Mesenchymal stem cell (in vitro differentiated cells and primary cell): ENCODE data around the gene UGT2A3.

ENCODE experiments used
- DNase-seq: peaks from one replicate; pipeline ENCODE4 v3.0.0-alpha.2; 2013
- H2AFZ ChIP-seq: one replicate; pipeline ENCODE4 v1.6.1; 2013; ENCODE audit warnings: low read depth, mild to moderate bottlenecking, control low read depth, inconsistent platforms, low read length, moderate library complexity
- H2AK5ac ChIP-seq: 2 replicates; pipeline ENCODE4 v1.6.1; 2013; ENCODE audit warnings: low read length, moderate library complexity, mild to moderate bottlenecking, inconsistent platforms; ENCODE audit not compliant: severe bottlenecking
- H2BK120ac ChIP-seq: one replicate; pipeline ENCODE4 v1.6.1; 2013; ENCODE audit warnings: low read depth, mild to moderate bottlenecking, inconsistent platforms, low read length, moderate library complexity
- H2BK12ac ChIP-seq, 2 experiments: one replicate each; pipeline ENCODE4 v1.6.1; 2013; ENCODE audit warnings: inconsistent platforms in 2 of 2, low read length in 2 of 2, mild to moderate bottlenecking in 2 of 2, moderate library complexity in 2 of 2, control low read depth in 1 of 2
- H2BK15ac ChIP-seq: one replicate; pipeline ENCODE4 v1.6.1; 2013; ENCODE audit warnings: mild to moderate bottlenecking, low read depth, inconsistent platforms; ENCODE audit not compliant: poor library complexity, severe bottlenecking
- H2BK5ac ChIP-seq: 2 replicates; pipeline ENCODE4 v1.6.1; 2013; ENCODE audit warnings: low read depth, mild to moderate bottlenecking, low read length, control low read depth, inconsistent platforms; ENCODE audit not compliant: poor library complexity, severe bottlenecking
- H3K14ac ChIP-seq, 2 experiments: one replicate each; pipeline ENCODE4 v1.6.1; 2013; ENCODE audit warnings: inconsistent platforms in 2 of 2, low read length in 2 of 2, control low read depth in 1 of 2, mild to moderate bottlenecking in 1 of 2, moderate library complexity in 1 of 2
- H3K18ac ChIP-seq, 2 experiments: one replicate each; pipeline ENCODE4 v1.6.1; 2013; ENCODE audit warnings: inconsistent platforms in 2 of 2, low read length in 2 of 2, control low read depth in 1 of 2, low read depth in 1 of 2, mild to moderate bottlenecking in 1 of 2
- H3K23ac ChIP-seq, 2 experiments: one replicate each; pipeline ENCODE4 v1.6.1; 2013; ENCODE audit warnings: inconsistent platforms in 2 of 2, low read length in 2 of 2, mild to moderate bottlenecking in 2 of 2, moderate library complexity in 2 of 2, control low read depth in 1 of 2
- H3K27ac ChIP-seq: 2 replicates; pipeline ENCODE4 v1.5.1; 2013; ENCODE audit warnings: mild to moderate bottlenecking, moderate library complexity, low read length, control low read depth, inconsistent platforms; ENCODE audit not compliant: poor library complexity, severe bottlenecking
- H3K27me3 ChIP-seq, 2 experiments: 2 replicates each; pipeline versions ENCODE4 v1.6.1 to v1.7.0; 2013; ENCODE audit warnings: low read length in 2 of 2, mild to moderate bottlenecking in 2 of 2, moderate library complexity in 2 of 2, control low read depth in 1 of 2, inconsistent platforms in 1 of 2; ENCODE audit not compliant: control insufficient read depth in 1 of 2, insufficient read depth in 1 of 2
- H3K36me3 ChIP-seq, 2 experiments: 2 replicates each; pipeline versions ENCODE4 v1.6.1 to v1.7.0; 2013; ENCODE audit warnings: low read length in 2 of 2, control low read depth in 1 of 2, inconsistent platforms in 1 of 2, low read depth in 1 of 2, mild to moderate bottlenecking in 1 of 2; ENCODE audit not compliant: insufficient read depth in 2 of 2, control insufficient read depth in 1 of 2
- H3K4ac ChIP-seq, 2 experiments: one replicate each; pipeline ENCODE4 v1.6.1; 2013; ENCODE audit warnings: inconsistent platforms in 2 of 2, low read length in 2 of 2, mild to moderate bottlenecking in 2 of 2, moderate library complexity in 2 of 2, control low read depth in 1 of 2, low read depth in 1 of 2
- H3K4me1 ChIP-seq: 2 replicates; pipeline ENCODE4 v1.6.1; 2013; ENCODE audit warnings: low read depth, low read length, control low read depth; ENCODE audit not compliant: control insufficient read depth, insufficient read depth
- H3K4me2 ChIP-seq: 2 replicates; pipeline ENCODE4 v1.6.1; 2013; ENCODE audit warnings: low read length, mild to moderate bottlenecking, inconsistent platforms; ENCODE audit not compliant: poor library complexity, severe bottlenecking
- H3K4me3 ChIP-seq, 2 experiments: 2 replicates each; pipeline versions ENCODE4 v1.5.1 to v1.7.0; 2013; ENCODE audit warnings: low read length in 2 of 2, mild to moderate bottlenecking in 2 of 2, control low read depth in 1 of 2, low read depth in 1 of 2; ENCODE audit not compliant: insufficient read depth in 1 of 2
- H3K79me1 ChIP-seq: replicated peaks from 2 replicates; pipeline ENCODE4 v1.6.1; 2013; ENCODE audit warnings: mild to moderate bottlenecking, control low read depth, low read length, inconsistent platforms; ENCODE audit not compliant: poor library complexity, severe bottlenecking
- H3K9ac ChIP-seq: 2 replicates; pipeline ENCODE4 v1.7.0; 2013; ENCODE audit warnings: mild to moderate bottlenecking, low read length, moderate library complexity
- H3K9me3 ChIP-seq: 2 replicates; pipeline ENCODE4 v1.7.0; 2013; ENCODE audit warnings: mild to moderate bottlenecking, low read length; ENCODE audit not compliant: control insufficient read depth
- H4K8ac ChIP-seq: one replicate; pipeline ENCODE4 v1.6.1; 2013; ENCODE audit warnings: inconsistent platforms, mild to moderate bottlenecking, low read length, moderate library complexity
- H4K91ac ChIP-seq: one replicate; pipeline ENCODE4 v1.6.1; 2013; ENCODE audit warnings: mild to moderate bottlenecking, low read length, inconsistent platforms
- WGBS: methylation state at CpG from one replicate; pipeline ENCODE4 v1.1.7; 2013; ENCODE audit warnings: mixed read lengths; 5-methylcytosine and 5-hydroxymethylcytosine counted together

UGT2A3 gene

DNA sequence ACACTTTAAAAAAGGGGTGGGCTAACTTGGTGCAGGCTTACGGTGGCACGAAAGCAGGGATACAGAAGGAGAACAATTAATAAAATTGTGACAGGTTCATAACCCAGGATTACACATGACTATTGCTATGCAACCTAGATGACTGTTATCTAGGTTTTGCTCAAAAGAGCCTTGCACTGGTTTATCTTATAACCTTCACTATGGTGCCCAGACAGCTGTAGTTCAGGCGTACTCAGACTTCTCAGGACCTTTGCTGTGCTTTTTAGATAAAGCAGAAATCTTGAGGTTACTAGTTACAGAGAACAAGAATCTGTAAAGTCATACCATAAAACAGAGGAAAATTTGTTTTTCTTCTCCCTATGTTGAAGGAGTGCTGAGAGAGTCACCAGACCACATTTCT is 44.4 kb downstream of the UGT2A3 start:
- no peak overlapping the region for H3K4me3 ChIP-seq
- H2BK5ac ChIP-seq = no peak overlapping the region
- no peak overlapping the region for H3K9ac ChIP-seq
- H2AFZ ChIP-seq = no peak overlapping the region
- H4K91ac ChIP-seq = no peak overlapping the region
- no peaks in the 10 kb centered on the region for H3K27me3 ChIP-seq
- H3K4me1 ChIP-seq = peaks cover 13% of the 10 kb centered on the region
- H2BK15ac ChIP-seq = no peak overlapping the region
- H4K8ac ChIP-seq = no peak overlapping the region
- H2AK5ac ChIP-seq = peak overlapping the region; percentile 79
- DNase-seq = no peak
- no peak overlapping the region for H3K4me2 ChIP-seq
- H3K23ac ChIP-seq = no peak overlapping the region
- no peaks in the 10 kb centered on the region for H3K36me3 ChIP-seq
- H3K18ac ChIP-seq = no peak overlapping the region
- WGBS = 80% methylated on average over 1 of the region's 3 CpGs
- H3K14ac ChIP-seq = no peak overlapping the region
- H3K4ac ChIP-seq = no peak overlapping the region
- H3K27ac ChIP-seq = peak overlapping the region; percentile 25
- H3K79me1 ChIP-seq = peaks cover 4% of the 10 kb centered on the region
- H3K9me3 ChIP-seq = no peaks in the 10 kb centered on the region
- no peak overlapping the region for H2BK120ac ChIP-seq
- no peak overlapping the region for H2BK12ac ChIP-seq

DNA sequence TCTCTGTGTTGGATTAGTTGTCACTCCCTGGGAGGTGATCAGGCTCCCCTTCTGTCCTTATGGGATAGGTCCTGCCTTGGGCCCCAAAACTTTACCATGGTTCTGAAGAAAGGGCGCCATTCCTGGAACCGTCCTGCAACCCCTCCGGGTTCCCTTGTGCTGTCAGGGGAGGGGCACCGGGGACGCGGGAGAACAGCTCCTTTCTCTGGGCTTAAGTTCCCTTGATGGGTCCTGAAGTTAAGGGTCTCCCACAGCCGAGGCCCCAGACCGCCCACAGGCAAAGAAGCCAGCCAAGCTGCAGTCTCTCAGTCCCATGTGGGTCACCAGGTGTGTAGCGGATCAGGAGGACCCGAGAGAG is 44.8 kb downstream of the UGT2A3 start:
- 90% methylated on average over 8 of the region's 10 CpGs for WGBS
- no peak for DNase-seq

DNA sequence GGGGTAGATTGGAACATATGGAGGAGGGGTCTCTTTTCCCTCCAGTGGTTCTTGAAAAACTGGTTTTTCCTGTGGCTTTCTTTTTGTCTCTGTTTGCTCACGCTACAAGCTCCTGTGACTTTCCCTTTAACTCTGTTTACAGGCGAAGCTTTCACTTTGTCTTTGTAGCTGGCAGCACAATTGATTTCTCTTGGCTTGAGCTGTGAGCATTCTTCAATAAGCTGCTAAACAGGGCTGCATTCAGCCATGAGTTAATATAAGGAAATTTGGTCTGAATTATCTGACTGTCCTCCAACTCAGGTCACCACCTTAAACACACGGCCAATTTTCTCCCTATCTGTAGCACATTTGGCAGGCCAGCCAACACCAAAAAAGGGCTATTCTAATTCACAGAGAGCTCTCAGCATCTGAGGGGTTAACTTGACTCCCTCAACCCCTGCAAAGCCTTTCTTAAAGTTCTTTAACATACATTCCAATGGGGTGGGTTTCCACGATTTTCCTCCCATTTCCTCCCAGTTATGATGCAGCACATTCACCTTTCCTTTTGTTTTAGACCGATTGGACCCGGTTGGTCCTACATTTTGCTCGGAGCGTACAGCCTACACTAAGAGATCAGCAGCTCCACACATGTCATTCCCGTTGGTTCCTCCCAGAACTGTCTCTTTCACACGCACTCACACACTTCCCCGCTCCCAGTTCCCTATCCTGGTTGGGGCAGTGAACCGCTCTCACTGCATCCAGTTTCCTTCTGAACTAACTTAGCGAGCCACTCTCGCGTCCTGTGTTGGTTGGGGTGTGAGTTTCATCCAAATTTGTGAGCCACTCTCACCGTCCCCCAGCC is 45.4 kb downstream of the UGT2A3 start:
- 73% methylated on average over 16 of the region's 16 CpGs for WGBS

More for the DNA sequence above, 44.8 kb downstream of the UGT2A3 start:
- H3K36me3 ChIP-seq = no peaks in the 10 kb centered on the region
- H2BK120ac ChIP-seq = no peak overlapping the region
- no peaks in the 10 kb centered on the region for H3K27me3 ChIP-seq
- H3K4me3 ChIP-seq = no peak overlapping the region
- peaks cover 13% of the 10 kb centered on the region for H3K4me1 ChIP-seq
- H4K91ac ChIP-seq = no peak overlapping the region
- H3K23ac ChIP-seq = no peak overlapping the region
- H2AK5ac ChIP-seq = peak overlapping the region; percentile 79
- H2BK15ac ChIP-seq = no peak overlapping the region
- H3K18ac ChIP-seq = no peak overlapping the region
- H3K4ac ChIP-seq = no peak overlapping the region
- H3K79me1 ChIP-seq = peaks cover 4% of the 10 kb centered on the region
- H2BK12ac ChIP-seq = no peak overlapping the region
- H3K9me3 ChIP-seq = no peaks in the 10 kb centered on the region
- no peak overlapping the region for H3K27ac ChIP-seq
- no peak overlapping the region for H3K9ac ChIP-seq
- peak overlapping the region; percentile 61 for H4K8ac ChIP-seq
- H3K4me2 ChIP-seq = no peak overlapping the region
- peak overlapping the region; percentile 71 for H2BK5ac ChIP-seq
- H3K14ac ChIP-seq = no peak overlapping the region
- H2AFZ ChIP-seq = peak overlapping the region; percentile 57

DNA sequence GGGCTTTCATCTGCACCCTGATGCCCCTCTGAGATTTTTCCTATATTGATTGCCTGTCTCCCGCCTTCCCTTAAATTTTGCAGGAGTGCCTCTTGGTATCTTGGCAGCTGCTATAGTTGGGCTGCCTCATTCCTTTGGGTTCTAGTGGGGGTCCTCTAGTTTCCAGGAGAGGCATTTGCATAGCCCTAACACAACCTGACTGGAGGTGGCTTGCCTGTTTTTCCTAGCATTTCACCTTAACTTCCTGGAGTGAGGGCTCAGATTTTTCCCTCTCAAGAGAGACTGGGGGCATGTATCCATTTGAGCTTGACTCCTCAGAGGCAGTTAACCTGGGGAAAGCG is 46.0 kb downstream of the UGT2A3 start:
- Histone ChIP-seq H3K23ac (no peak overlapping the region), H3K4me1 (peaks cover 13% of the 10 kb centered on the region), H3K27me3 (no peaks in the 10 kb centered on the region), H3K27ac (no peak overlapping the region), H2BK120ac (no peak overlapping the region), H3K79me1 (peaks cover 4% of the 10 kb centered on the region), H2AFZ (peak overlapping the region; percentile 30), H3K9me3 (no peaks in the 10 kb centered on the region), H4K8ac (no peak overlapping the region), H2BK15ac (no peak overlapping the region), H2BK5ac (no peak overlapping the region), H3K36me3 (no peaks in the 10 kb centered on the region), H2AK5ac (peak overlapping the region; percentile 27), H3K9ac (no peak overlapping the region), H3K4me2 (no peak overlapping the region), H4K91ac (no peak overlapping the region), H3K4ac (peak overlapping the region in 1 of 2 experiments; percentile 50), H2BK12ac (no peak overlapping the region), H3K18ac (no peak overlapping the region), H3K14ac (no peak overlapping the region), H3K4me3 (peak overlapping the region in 1 of 2 experiments; percentile 70)
- WGBS = 81% methylated on average over 2 of the region's 2 CpGs
- no peak for DNase-seq

More for the DNA sequence above, 45.4 kb downstream of the UGT2A3 start:
- Histone ChIP-seq H3K9ac (no peak overlapping the region), H3K9me3 (no peaks in the 10 kb centered on the region), H3K23ac (no peak overlapping the region), H3K4ac (peak overlapping the region in 1 of 2 experiments; percentile 50), H3K18ac (peak overlapping the region in 1 of 2 experiments; percentile 66), H2BK5ac (peak overlapping the region; percentile 71), H3K27ac (no peak overlapping the region), H3K36me3 (no peaks in the 10 kb centered on the region), H3K4me3 (peak overlapping the region in 1 of 2 experiments; percentile 70), H3K14ac (peak overlapping the region in 1 of 2 experiments; percentile 48), H2BK15ac (no peak overlapping the region), H3K27me3 (no peaks in the 10 kb centered on the region), H2BK12ac (no peak overlapping the region), H3K4me2 (no peak overlapping the region), H4K91ac (peak overlapping the region; percentile 14), H2BK120ac (no peak overlapping the region), H3K79me1 (peaks cover 4% of the 10 kb centered on the region), H2AK5ac (peak overlapping the region; percentile 79), H4K8ac (peak overlapping the region; percentile 61), H2AFZ (peak overlapping the region; percentile 57), H3K4me1 (peaks cover 13% of the 10 kb centered on the region)
- no peak for DNase-seq
